Stimulated activated CD4-positive, alpha-beta T cell treated with anti-CD3 and anti-CD28 coated beads, Interleukin-1b, Interleukin-23, amount 100 ng/mL, for 24 hours (primary cell): ENCODE measurements around the gene STAB1.
"Not testable (repeated sequence)": the region's sequence is repeated elsewhere in the genome, so short reads cannot be mapped to it uniquely, and the experiment has no call there.

ENCODE experiments used
- DNase-seq, 4 experiments: peaks; one replicate each; pipeline ENCODE4 v3.0.0-alpha.2; 2020; ENCODE audit warnings: low read depth in 4 of 4, low spot score in 1 of 4

Gene STAB1

DNA sequence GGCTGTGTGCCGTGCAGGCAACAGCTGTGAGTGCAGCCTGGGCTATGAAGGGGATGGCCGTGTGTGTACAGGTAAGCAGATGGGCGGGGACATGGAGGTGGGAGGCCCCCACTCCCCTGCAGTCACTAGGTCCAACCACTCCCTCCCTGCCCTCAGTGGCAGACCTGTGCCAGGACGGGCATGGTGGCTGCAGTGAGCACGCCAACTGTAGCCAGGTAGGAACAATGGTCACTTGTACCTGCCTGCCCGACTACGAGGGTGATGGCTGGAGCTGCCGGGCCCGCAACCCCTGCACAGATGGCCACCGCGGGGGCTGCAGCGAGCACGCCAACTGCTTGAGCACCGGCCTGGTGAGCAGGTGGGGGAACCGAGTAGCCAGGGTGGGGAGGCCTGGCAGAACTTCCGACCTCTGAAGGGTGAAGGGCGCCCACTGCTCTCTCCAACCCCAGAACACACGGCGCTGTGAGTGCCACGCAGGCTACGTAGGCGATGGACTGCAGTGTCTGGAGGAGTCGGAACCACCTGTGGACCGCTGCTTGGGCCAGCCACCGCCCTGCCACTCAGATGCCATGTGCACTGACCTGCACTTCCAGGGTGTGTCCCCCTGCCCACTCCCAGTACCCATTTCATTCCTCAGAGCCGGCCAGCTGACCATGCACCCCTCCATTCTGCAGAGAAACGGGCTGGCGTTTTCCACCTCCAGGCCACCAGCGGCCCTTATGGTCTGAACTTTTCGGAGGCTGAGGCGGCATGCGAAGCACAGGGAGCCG lies 26.9 kb downstream of the STAB1 start:
- DNase-seq: no peak

DNA sequence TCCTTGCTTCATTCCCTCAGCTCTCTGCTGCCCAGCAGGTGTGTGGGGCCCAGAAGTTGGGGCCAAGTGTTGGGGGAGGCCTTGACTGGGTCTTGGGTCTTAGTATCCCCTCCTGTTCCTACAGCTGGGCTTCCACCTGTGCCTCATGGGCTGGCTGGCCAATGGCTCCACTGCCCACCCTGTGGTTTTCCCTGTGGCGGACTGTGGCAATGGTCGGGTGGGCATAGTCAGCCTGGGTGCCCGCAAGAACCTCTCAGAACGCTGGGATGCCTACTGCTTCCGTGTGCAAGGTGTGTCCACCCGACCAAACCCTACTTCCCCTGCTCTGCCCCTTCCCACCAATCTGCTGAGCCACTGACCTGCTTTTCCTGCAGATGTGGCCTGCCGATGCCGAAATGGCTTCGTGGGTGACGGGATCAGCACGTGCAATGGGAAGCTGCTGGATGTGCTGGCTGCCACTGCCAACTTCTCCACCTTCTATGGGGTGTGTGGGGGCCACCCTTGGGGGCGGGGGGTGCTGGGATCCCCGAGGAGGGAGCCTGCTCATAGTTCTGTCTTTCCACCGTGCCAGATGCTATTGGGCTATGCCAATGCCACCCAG lies 27.6 kb downstream of the STAB1 start:
- no peak for DNase-seq

DNA sequence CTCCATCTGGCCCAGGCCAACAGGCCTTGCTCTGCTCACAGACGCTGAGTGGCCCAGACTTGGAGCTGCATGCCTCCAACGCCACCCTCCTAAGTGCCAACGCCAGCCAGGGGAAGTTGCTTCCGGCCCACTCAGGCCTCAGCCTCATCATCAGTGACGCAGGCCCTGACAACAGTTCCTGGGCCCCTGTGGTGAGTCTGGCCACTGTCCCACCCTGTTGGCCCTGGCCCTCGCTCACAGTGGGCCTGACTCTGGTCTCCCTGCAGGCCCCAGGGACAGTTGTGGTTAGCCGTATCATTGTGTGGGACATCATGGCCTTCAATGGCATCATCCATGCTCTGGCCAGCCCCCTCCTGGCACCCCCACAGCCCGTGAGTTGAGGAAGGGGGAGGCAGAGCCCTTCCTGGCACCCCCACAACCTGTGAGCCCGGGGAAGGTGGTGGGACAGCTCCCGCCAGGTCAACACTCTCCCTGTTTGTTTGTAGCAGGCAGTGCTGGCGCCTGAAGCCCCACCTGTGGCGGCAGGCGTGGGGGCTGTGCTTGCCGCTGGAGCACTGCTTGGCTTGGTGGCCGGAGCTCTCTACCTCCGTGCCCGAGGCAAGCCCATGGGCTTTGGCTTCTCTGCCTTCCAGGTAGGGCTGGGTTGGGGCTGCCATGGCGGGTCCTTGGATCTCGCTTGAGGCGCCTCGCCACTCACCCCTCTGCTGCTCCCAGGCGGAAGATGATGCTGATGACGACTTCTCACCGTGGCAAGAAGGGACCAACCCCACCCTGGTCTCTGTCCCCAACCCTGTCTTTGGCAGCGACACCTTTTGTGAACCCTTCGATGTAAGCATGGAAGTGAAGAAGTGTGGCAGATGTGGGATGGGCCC lies 28.5 kb downstream of the STAB1 start:
- no peak for DNase-seq

DNA sequence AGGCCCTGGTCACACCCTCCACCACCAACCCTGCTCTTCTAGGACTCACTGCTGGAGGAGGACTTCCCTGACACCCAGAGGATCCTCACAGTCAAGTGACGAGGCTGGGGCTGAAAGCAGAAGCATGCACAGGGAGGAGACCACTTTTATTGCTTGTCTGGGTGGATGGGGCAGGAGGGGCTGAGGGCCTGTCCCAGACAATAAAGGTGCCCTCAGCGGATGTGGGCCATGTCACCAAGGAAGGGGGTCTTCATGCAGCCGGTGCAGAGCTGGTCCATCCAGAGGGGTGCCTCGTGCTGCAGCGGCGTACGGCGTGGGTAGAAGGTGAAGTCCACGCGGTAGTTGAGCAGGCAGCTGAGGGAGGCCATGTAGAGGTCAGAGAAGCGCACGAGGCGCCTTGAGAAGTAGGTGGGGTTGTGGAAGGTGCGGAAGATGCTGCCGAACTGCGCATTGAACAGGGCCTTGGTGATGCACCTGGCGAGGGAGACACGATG lies 29.2 kb downstream of the STAB1 start:
- DNase-seq: no peak

- no peak for DNase-seq
These were observed 29.9 kb downstream of the STAB1 start for GRCh38 chr3:52524752-52525679.

GRCh38 chr3:52525680-52526561 lies 30.8 kb downstream of the STAB1 start:
- no peak for DNase-seq

DNA sequence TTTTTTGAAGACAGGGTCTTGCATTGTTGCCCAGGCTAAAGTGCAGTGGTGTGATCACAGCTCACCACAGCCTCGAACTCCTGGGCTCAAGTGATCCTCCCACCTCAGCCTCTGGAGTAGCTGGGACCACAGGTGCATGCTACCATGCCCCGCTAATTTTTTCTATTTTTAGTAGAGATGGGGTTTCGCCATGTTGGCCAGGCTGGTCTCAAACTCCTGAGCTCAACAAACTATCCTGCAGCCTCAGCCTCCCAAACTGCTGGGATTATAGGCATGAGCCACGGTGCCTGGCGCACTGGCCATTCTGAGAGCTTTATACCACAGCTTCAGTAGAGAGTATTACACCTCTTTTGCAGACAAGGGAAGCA lies 31.5 kb downstream of the STAB1 start:
- DNase-seq: not testable (repeated sequence)

GRCh38 chr3:52527039-52527731 lies 32.0 kb downstream of the STAB1 start:
- DNase-seq: no peak

DNA sequence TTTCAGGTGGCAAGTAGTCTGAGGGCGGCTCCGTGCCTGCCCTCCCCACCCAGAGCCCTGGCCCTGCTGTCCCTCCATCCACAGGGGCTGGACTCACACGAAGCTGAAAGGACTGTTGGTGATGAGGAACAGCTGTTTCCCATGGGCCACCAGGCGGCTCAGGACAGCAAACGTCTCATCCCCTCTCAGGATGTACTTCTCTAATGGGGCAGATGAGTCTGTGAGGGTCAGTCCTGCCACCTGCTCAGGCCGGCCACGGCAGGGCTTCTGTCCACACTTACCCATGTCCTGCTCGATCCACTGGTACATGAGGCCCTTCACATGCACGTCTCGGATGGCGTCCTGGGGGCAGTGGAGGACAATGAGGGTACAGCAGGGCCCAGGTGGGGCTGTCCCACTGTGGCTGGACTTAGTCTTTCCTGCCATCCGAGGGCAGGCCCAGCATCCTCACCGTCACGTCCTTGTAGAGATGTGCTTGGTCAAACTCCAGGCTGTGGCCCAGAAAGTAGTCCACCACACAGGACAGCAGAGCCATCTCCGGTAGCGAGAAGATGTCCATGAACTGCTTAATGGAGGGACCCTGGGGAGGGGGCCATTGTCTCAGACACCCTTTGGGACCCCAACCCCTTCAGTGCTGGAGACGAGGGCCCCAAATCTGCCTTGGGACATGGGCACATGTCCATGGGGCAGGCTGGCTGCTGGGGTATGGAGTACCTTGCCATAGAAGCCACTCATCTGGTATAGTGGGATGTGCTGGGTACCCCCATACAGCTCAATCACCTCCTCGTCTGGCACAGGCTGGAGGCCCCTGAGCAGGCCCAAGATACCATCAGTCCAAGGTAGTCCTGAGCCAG lies 32.8 kb downstream of the STAB1 start:
- no peak for DNase-seq

GRCh38 chr3:52528586-52529375 lies 33.6 kb downstream of the STAB1 start:
- no peak for DNase-seq

DNA sequence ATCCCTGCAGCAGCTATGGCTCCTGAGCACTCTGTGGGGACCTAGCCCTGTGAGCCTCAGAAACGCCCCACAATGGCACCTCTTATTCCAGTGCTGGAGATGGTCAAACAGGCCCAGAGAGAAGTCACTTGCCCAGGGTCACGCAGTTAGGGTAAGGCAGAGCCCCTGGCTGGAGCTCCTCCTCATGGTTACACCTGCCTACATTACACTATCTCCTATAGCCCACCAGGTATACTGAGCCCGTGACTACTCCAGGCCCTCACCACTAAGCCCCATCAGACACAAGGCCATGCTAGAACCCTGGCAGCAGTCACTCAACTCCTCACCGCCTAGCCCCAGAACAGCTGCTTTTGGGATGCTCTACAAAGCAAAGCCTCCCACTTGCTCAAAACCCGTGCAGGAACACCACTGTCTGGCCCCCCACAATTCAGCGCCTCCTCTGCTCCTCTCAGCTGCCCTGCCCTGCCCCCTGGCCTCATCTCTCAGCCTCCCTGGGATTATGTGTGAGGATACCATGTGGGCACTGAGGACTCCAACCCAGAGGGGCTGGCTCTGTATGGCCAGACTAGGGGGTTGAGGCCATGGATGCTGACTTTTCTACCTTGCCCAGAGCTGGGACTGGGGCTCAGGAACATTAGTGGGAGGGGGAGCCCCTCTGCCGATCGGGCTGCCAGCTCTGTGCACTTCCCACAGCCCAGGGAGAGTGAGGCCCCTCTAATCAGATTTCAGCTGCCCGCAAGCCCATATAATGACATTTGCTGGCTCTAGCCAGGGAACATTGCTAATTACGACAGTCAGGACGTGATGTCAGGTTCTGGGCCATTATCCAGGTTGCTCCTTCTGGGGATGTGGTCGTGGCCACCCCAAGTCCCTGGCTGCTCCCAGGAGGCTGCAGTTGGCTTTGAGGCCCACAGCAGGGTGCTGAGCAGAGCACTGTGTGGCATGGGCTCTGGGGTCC lies 34.5 kb downstream of the STAB1 start:
- no peak for DNase-seq

DNA sequence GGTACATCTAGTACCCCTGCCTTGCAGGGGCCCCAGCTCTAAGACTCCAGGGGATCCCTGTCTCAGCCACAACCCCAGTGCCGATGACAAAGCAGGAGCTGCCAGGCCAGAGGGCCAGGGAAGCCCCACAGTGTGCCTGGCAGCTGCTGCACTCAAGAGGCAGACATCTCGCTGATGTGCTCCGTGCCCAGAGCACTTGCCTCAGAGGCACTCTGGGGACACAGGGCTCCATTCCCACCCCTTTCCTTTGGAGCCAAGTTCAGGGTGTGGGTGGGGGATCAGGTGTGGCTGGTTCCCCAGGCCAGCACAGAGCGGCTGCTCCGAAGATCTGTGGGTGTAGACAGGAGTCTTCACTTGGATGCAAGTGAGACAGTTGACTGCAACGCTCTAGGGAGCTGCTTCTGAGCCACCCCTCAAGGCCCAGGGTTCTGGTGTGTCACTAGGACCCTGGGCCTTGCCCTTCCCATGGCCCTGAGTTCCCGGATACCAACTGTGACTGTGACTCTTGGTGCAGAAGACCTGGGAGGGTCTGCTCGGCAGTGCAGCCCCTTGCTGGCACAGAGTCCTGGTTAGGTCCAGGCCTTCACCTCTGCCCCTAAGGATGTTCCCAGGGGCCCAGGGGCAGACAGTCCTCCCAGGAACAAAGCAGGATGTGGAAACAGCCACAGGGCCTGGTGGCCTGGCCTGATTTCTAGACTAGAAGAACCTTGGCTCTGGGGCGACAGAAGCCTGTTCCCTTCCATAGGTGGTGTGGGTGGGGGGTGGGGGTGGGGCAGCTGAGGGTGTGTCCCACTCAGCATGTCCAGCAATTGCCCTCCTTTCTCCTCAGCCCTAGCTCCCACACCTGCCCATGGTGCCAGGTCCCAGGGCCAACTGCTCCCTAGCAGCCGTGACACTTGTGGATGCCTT lies 36.0 kb downstream of the STAB1 start:
- DNase-seq: no peak

GRCh38 chr3:52531860-52532516 lies 36.9 kb downstream of the STAB1 start:
- no peak for DNase-seq

DNA sequence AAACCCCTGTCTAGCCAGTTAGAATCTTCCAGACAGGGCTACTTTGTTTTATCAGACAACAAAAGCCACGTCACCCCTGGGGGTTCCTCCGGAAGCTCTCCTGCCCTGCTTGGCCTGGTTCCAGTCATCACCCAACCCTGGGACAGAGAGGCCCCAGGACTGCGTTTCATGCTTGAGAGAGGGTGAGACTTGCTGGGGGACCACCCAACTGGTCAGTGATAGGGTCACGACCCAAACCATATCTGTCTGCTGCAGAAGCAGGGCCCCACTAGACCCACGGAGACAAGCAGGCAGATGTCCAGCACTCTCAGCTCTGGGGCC lies 37.3 kb downstream of the STAB1 start:
- DNase-seq: no peak
